ENCODE measurements around the gene SMARCA5.

DNA sequence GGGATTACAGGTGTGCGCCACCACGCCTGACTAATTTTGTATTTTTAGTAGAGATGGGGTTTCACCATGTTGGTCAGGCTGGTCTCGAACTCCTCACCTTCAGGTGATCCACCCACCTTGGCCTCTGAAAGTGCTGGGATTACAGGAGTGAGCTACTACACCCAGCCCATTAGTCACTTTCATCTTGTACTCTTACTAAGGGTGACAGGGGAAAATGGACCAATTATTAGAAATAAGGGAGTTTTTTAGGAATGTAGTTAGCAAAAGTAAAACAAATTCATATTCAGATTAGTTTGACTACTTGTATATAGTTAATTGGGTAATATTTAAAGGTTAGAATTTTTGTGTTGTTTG lies 26.1 kb downstream of the SMARCA5 start:
- TF ChIP-seq POLR2AphosphoS5 (IDR thresholded peaks at IDR 0.05) = no peak
- TF ChIP-seq, protein P1, sequence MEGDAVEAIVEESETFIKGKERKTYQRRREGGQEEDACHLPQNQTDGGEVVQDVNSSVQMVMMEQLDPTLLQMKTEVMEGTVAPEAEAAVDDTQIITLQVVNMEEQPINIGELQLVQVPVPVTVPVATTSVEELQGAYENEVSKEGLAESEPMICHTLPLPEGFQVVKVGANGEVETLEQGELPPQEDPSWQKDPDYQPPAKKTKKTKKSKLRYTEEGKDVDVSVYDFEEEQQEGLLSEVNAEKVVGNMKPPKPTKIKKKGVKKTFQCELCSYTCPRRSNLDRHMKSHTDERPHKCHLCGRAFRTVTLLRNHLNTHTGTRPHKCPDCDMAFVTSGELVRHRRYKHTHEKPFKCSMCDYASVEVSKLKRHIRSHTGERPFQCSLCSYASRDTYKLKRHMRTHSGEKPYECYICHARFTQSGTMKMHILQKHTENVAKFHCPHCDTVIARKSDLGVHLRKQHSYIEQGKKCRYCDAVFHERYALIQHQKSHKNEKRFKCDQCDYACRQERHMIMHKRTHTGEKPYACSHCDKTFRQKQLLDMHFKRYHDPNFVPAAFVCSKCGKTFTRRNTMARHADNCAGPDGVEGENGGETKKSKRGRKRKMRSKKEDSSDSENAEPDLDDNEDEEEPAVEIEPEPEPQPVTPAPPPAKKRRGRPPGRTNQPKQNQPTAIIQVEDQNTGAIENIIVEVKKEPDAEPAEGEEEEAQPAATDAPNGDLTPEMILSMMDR (IDR thresholded peaks at IDR 0.05) = no peak
- TF ChIP-seq EP300 (IDR thresholded peaks at IDR 0.05) = no peak
